Measurements from ENCODE around the gene NEUROG1. TPM values are rescaled to one million over a fixed set of nuclear protein-coding genes. Genes with fewer than 3 reads are reported as not detected.
A peak's percentile ranks its signal among the peaks of the same experiment; 100 is the strongest.

NEUROG1 gene
- total RNA-seq, 6 experiments from 2014 or later, result not detected

- no peak overlapping the region for H3K27ac Mint-ChIP-seq
- peaks cover 19% of the 10 kb centered on the region for H3K27me3 Mint-ChIP-seq (ENCODE audit: insufficient read depth)
- TF ChIP-seq CTCF (IDR thresholded peaks at IDR 0.05), result no peak
- no peak for DNase-seq
- H3K9me3 Mint-ChIP-seq, result no peaks in the 10 kb centered on the region
- H3K4me1 Mint-ChIP-seq (ENCODE audit: low read depth), result peaks cover 34% of the 10 kb centered on the region
- H3K36me3 Mint-ChIP-seq (ENCODE audit: low read depth), result no peaks in the 10 kb centered on the region
- H3K4me3 Mint-ChIP-seq, result no peak overlapping the region
Measured at GRCh38 chr5:135571066-135571609, 35.4 kb upstream of the NEUROG1 start.

DNA sequence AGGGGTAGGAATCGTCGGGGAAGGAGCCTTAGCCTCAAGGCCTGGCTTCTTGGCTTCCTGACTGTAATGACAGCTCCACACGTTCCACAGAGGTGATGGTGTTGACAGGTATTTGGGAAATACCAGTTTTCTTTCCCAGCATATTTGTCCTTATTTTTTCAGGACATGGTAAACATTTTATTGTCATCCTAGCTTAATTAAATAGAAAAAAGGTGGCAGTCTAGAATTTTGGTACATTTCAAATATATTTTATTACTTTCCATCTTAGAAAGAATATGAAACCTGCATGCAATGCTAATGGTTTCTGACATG, 34.6 kb upstream of the NEUROG1 start:
- Mint-ChIP-seq H3K27me3 (ENCODE audit: insufficient read depth) (peaks cover 24% of the 10 kb centered on the region), H3K27ac (no peak overlapping the region), H3K36me3 (ENCODE audit: low read depth) (no peaks in the 10 kb centered on the region), H3K4me1 (ENCODE audit: low read depth) (peaks cover 34% of the 10 kb centered on the region), H3K4me3 (no peak overlapping the region), H3K9me3 (no peaks in the 10 kb centered on the region)
- TF ChIP-seq CTCF (IDR thresholded peaks at IDR 0.05), result peak; percentile 11
- no peak for DNase-seq

DNA sequence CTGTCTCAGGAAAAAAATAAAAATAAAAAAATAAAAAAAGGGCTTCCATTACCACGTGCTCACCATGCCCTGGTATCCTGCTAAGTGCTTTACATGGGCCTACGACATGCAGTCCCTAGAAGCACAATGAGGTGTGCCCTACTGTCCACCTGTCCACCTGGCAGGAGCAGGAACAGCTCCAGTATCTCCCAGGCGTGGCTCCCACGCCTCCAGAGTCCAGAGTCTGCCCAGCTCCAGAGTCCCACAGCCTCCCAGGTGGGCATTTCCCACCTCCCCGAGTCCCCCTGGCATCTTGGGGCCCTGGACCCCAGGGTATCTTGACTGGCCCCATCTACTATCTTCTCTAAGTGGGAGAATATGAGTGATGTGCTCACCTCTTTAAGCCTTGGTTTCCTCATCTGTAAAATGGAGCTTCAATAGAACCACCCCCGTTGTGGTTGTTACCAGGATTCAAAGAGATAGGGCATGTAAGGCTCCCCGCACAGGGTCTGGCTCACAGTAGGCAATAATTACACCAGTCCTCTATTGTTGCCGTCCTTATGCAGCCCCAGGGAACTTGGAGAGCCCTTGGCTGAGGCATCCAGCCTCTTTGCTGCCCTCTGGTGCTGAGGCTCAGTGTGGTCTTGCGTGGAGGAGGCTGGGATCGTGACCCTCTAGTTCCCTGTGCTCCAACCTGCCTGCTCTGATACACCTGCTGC, 34.1 kb upstream of the NEUROG1 start:
- peaks cover 29% of the 10 kb centered on the region for H3K27me3 Mint-ChIP-seq (ENCODE audit: insufficient read depth)
- no peak overlapping the region for H3K4me3 Mint-ChIP-seq
- no peaks in the 10 kb centered on the region for H3K9me3 Mint-ChIP-seq
- peaks cover 37% of the 10 kb centered on the region for H3K4me1 Mint-ChIP-seq (ENCODE audit: low read depth)
- peak; percentile 21 for DNase-seq
- TF ChIP-seq CTCF (IDR thresholded peaks at IDR 0.05), result peak; percentile 75
- H3K36me3 Mint-ChIP-seq (ENCODE audit: low read depth), result no peaks in the 10 kb centered on the region
- H3K27ac Mint-ChIP-seq, result no peak overlapping the region

- Mint-ChIP-seq H3K27me3 (ENCODE audit: insufficient read depth) (peaks cover 37% of the 10 kb centered on the region), H3K27ac (no peak overlapping the region), H3K9me3 (no peaks in the 10 kb centered on the region), H3K4me1 (ENCODE audit: low read depth) (peaks cover 37% of the 10 kb centered on the region), H3K4me3 (no peak overlapping the region), H3K36me3 (ENCODE audit: low read depth) (no peaks in the 10 kb centered on the region)
- TF ChIP-seq CTCF (IDR thresholded peaks at IDR 0.05), result no peak
- DNase-seq, result no peak
Measured at GRCh38 chr5:135568923-135569360, 33.2 kb upstream of the NEUROG1 start.

- H3K4me3 Mint-ChIP-seq, result no peak overlapping the region
- no peaks in the 10 kb centered on the region for H3K36me3 Mint-ChIP-seq (ENCODE audit: low read depth)
- H3K27ac Mint-ChIP-seq, result no peak overlapping the region
- no peak for DNase-seq
- H3K9me3 Mint-ChIP-seq, result no peaks in the 10 kb centered on the region
- H3K4me1 Mint-ChIP-seq (ENCODE audit: low read depth), result peaks cover 37% of the 10 kb centered on the region
- TF ChIP-seq CTCF (IDR thresholded peaks at IDR 0.05), result no peak
- H3K27me3 Mint-ChIP-seq (ENCODE audit: insufficient read depth), result peaks cover 34% of the 10 kb centered on the region
Measured at GRCh38 chr5:135568246-135568645, 32.5 kb upstream of the NEUROG1 start.

Data from HFFc6 (cell line).